Measurements from ENCODE around the gene GMIP.
"Not testable (repeated sequence)": the region's sequence is repeated elsewhere in the genome, so short reads cannot be mapped to it uniquely, and the experiment has no call there.

The GMIP gene, protein sequence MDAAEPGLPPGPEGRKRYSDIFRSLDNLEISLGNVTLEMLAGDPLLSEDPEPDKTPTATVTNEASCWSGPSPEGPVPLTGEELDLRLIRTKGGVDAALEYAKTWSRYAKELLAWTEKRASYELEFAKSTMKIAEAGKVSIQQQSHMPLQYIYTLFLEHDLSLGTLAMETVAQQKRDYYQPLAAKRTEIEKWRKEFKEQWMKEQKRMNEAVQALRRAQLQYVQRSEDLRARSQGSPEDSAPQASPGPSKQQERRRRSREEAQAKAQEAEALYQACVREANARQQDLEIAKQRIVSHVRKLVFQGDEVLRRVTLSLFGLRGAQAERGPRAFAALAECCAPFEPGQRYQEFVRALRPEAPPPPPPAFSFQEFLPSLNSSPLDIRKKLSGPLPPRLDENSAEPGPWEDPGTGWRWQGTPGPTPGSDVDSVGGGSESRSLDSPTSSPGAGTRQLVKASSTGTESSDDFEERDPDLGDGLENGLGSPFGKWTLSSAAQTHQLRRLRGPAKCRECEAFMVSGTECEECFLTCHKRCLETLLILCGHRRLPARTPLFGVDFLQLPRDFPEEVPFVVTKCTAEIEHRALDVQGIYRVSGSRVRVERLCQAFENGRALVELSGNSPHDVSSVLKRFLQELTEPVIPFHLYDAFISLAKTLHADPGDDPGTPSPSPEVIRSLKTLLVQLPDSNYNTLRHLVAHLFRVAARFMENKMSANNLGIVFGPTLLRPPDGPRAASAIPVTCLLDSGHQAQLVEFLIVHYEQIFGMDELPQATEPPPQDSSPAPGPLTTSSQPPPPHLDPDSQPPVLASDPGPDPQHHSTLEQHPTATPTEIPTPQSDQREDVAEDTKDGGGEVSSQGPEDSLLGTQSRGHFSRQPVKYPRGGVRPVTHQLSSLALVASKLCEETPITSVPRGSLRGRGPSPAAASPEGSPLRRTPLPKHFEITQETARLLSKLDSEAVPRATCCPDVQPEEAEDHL

DNA sequence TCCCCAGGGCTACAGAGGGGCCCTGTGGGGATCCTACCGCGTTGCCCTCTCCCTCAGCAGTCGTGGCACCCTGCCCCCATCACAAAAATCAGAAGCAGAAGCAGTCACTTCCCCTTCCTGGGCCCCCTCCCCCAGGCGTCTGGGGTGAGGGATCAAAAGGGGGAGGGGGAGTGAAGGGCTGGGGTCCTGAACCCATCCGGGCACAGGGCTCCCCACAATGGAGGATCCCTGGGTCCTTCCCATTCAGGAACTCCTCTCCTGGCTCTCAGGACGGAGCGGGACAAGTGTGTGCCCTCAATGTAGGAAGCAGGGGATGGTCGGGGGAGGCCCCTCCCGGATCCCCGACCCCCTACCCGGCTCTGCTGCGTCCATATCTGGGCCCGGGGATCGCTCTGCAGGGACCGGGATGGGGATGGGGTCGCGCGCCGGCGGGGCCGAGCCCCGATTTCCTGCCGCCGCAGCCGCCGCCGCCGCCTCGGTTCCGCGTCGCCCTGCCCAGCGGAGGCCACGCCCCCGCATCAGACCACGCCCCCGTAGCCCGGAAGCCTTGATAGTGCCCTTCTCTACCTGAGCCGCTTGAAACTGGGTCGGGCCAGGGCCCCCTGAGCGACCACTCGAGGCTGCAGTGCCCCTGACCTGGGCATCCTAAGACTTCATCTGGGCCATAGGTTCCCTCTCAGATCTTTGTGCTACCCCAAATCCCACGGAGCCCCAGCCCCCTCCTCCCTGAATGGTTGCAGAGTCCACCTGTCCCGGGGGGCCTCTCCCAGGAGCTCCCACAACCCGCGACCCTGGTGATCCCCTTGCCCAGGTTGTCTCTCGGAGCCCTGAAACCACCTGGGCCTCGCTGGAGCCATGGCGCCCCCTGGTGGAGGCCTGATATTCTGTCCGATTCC lies at the start of gene GMIP:
GMIP (minus strand) TSS at position 500 of the 896 bp plus-strand sequence; CDS start at position 372, 128 bp downstream.
- DNase-seq, result peak; percentile 79

DNA sequence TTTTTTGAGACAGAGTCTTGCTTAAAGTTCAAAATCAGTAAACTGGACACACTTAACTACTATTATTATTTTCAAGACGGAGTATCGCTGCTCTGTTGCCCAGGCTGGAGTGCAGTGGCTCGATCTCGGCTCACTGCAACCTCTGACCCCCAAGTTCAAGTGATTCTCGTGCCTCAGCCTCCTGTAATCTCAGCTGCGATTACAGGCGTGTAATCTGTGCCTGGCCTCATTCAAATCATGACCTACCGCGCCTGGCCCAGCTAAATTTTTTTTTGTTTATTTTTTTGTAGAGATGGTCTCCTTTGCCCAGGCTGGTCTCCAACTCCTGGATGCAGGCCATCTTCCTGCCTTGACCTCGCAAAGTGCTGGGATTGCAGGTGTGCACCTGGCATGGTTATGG lies 48.2 kb upstream of the GMIP start:
- DNase-seq, result no peak

DNA sequence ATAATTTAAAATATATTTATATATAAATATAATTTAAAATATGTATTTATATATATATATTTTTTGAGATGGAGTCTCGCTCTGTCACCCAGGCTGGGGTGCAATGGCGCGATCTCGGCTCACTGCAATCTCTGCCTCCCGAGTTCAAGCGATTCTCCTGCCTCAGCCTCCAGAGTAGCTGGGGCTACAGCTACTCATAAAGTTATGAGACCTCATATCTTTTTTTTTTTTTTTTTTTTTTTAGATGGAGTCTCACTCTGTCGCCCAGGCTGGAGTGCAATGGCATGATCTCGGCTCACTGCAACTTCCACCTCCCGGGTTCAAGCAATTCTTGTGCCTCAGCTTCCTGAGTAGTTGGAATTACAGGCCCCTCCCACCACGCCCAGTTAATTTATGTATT lies 45.6 kb upstream of the GMIP start:
- DNase-seq, result not testable (repeated sequence)

DNA sequence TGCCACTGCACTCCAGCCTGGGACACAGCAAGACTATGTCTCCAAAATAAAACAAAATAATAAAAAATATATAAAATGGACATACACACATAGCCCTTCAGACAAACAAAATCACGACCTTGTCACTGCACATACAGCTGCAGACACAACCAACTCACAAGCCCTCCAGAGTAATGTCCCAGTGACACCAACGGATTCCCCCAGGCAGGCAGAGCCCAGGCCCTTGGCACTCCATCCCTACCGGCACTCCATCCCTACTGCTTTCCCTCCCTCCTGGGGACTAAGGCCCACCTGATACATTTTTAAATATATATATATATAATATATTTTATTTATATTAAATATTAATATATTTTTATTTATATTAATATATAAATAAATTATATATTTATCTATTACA lies 43.6 kb upstream of the GMIP start:
- DNase-seq, result no peak

DNA sequence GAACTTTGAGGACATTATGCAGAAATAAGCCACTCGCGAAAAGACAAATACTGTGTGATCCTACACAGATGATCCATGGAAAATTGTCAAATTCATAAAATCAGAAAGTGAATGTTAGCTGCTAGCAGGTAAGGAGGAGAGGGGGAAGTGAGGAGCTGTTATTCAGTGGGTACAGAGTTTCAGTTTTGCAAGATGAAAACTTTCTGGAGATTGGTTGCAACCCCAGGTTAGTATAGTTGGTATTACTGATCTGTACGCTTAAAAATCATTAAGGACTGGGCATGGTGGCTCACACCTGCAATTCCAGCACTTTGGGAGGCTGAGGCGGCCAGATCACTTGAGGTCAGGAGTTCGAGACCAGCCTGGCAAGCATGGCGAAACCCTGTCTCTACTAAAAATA lies 43.1 kb upstream of the GMIP start:
- no peak for DNase-seq

DNA sequence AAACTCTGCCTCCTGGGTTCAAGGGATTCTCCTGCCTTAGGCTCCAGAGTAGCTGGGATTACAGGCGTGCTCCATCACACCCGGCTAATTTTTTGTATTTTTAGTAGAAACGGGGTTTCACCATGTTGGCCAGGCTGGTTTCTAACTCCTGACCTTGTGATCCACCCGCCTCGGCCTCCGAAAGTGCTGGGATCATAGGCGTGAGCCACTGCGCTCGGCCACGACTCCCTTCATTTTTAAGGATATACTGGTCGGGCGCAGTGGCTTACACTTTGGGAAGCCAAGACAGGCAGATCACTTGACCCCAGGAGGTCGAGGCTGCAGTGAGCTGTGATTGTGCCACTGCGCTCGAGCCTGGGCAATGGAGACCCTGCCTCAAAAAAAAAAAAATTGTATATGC lies 42.7 kb upstream of the GMIP start:
- DNase-seq, result not testable (repeated sequence)

DNA sequence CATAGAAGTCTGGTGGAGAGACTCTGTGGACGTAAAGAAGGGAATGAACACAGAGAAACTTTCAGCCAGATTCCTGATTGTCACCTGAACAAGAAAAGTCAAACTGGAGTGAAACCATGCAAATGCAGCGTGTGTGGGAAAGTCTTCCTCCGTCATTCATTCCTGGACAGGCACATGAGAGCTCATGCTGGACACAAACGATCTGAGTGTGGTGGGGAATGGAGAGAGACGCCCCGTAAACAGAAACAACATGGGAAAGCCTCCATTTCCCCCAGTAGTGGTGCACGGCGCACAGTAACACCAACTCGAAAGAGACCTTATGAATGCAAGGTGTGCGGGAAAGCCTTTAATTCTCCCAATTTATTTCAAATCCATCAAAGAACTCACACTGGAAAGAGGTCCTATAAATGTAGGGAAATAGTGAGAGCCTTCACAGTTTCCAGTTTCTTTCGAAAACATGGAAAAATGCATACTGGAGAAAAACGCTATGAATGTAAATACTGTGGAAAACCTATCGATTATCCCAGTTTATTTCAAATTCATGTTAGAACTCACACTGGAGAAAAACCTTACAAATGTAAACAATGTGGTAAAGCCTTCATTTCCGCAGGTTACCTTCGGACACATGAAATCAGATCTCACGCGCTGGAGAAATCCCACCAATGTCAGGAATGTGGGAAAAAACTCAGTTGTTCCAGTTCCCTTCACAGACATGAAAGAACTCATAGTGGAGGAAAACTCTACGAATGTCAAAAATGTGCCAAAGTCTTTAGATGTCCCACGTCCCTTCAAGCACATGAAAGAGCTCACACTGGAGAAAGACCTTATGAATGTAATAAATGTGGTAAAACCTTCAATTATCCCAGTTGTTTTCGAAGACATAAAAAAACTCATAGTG lies 36.0 kb upstream of the GMIP start:
- no peak for DNase-seq

DNA sequence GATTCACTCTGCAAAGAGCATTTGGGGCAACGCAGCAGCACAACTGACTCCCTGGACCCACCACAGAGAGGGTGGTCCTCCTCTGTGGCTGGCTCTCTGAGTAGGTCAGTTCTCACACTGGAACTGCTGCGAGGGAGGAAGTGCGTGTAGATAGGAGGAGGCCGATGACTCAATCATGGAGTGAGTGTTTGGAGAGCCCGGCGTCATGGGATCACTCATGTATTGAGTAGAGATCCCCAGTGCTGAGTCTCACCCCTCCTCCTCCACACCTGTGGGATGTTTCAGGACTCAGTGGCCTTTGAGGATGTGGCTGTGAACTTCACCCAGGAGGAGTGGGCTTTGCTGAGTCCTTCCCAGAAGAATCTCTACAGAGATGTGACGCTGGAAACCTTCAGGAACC lies 34.1 kb upstream of the GMIP start:
- no peak for DNase-seq

DNA sequence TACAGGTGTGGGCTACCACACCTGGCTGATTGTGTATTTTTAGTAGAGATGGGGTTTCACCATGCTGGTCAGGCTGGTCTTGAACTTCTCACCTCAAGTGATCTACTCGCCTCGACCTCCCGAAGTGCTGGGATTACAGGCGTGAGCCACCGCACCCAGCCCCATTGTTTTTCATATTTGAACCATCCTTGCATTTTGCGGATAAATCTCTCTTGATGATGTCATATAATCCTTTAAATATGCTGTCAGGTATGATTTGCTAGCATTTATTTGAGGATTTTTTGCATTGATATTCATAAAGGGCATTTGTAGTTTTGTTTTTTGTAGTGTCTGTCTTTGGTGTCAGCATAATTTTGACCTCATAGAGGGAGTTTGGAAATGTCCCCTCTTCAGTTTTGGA lies 30.9 kb upstream of the GMIP start:
- DNase-seq, result no peak

DNA sequence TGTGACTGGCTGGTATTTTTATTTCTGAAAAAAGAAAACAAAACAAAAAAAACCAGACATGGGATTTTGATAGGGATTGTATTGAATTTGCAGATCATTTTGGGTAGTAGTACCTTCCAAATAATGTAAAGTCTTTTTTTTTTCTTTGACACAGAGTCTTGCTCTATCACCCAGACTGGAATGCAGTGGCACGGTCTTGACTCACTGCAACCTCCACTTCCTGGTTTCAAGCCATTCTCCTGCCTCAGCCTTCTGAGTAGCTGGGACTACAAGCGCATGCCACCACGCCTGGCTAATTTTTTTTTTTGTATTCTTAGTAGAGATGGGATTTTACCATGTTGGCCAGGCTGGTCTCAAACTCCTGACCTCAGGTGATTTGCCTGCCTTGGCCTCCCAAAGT lies 29.4 kb upstream of the GMIP start:
- DNase-seq, result no peak

DNA sequence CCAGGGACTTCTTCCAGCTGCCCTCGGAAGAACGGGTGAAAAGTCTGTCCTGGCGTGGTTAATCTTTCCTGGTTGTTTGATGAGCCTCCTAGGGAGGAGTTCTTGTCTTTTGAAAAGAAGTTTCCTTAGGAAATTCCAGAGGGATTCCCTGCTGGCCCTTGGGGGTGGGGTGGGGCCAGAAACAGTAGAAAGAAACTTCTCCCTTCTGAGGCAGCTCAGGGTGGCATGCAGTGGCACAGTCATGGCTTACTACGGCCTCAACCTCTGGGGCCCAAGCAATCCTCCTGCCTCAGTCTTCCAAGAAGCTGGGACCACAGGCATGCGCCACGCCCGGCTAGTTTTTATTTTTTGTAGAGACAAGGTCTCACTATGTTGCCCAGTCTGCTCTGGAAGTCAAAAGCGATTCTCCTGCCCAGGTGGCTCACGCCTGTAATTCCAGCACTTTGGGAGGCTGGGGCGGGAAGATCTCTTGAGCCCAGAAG lies 26.7 kb upstream of the GMIP start:
- DNase-seq, result no peak

DNA sequence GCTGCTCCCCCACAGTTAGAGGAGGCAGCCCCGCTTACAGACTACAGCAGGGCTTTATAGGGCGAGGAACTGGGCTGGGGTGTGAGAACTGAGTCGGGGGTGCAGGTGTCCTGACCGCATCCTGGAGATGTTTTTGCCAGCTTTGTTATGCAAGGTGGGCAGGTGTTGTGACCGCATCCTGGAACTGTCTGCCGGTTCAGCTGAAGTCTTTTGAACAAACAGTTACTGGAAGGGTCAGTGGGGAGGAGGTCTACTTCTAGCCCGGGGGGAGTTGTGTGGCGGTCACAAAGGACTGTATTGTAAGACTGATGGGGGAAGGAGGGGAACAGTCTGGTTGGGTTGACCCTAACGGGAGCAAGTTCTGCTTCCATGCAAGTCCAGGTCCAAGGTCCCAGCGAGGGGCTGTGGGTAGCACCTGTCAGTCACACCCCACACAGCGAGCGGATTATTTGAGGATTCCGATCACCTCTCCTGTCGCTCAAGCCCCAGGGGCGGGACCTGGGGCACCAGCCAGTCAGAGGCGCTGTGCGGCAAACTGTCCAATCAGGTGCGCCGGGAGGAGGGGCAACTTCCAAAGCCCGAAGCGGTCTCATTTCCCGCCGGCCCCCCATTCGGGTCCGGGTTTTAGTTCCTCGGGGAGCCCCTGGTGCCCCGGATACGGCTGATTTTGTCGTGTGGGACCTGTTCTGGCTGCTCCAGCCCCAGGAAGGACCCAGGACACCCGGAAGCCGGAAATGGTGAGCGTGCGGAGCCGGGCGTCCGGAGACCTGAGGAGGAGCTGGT lies 25.0 kb upstream of the GMIP start, which contains the start of gene ZNF101:
ZNF101 (plus strand) TSS at position 610 of the 783 bp plus-strand sequence; CDS start at position 735, 125 bp downstream.
- DNase-seq, result peak; percentile 95

DNA sequence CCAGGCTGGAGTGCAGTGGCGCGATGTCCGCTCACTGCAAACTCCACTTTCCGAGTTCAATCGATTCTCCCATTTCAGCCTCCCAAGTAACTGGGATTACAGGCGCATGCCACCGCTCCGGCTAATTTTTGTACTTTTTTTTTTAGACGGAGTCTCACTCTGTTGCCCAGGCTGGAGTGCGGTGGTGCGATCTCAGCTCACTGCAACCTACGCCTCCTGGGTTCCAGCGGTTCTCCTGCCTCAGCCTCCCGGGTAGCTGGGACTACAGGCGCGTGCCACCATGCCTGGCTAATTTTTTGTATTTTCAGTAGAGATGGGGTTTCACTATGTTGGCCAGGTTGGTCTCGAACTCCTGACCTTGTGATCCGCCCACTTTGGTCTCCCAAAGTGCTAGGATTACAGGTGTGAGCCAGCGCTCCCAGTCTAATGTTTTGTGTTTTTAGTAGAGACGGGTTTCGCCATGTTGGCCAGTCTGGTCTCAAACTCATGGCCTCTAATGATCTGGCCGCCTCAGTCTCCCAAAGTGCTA lies 22.0 kb upstream of the GMIP start:
- DNase-seq, result not testable (repeated sequence)

DNA sequence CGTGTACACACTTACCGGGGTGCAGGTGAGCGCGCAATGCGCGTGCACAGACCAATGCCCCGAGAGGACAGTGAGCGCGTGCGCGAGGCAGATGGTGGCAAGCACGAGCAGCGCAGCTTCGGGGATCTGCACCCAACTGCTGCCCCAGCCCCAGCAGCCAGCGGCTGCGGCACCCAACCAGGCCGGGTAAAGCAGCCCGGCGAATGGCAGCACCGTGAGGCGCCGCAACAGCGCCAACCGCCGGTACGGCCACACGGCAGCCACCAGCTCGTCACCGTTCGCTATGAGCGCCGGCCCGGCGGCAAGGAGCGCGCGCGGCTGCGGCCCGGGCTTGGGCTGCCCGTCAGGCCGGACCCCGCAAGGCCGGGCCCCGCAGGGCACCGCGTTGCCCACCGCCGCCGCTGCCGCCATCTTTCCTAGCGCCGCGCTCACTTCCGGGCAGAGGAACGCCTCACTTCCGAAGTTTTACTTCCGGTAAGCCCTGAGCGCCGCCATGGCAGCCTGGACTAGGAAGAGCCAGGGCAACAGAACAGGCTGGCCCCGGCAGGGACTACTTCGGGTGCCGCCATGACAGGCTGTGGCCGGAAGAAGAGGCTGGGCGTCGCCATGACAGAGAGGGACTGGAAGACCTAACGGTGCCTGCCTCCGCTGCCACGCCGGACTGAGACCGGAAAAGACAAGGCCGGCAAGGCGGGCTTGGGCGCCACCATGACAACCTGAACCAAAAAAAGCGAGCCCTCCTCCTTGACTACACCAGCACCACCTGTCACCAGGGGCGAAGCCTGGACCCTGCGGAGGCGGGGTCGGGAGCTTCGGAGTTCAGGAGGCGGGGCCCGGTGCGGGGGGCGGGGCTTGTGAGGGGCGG lies 20.0 kb upstream of the GMIP start, which contains the start of gene ATP13A1:
ATP13A1 (minus strand) TSS at position 421 of the 865 bp plus-strand sequence; CDS start at position 411, 10 bp downstream.
- DNase-seq, result peak; percentile 96

DNA sequence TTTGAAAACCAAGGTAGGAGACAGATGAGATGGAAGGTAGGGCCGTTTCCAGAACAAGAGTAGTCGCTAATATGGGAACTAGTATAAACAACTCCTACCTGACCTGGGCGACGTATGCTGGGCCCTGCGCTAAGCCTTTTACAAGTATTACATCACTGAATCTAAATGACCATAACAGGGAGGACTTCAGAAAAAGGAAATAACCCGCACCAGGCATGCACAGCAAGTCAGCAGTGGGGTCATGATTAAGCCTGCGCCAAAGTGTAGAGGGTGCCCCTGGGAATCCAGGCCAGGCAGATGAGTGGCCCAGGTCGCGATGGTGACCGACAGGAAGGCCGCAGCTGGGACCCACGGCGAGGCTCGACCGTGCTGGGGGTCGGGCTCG lies 19.4 kb upstream of the GMIP start:
- no peak for DNase-seq

DNA sequence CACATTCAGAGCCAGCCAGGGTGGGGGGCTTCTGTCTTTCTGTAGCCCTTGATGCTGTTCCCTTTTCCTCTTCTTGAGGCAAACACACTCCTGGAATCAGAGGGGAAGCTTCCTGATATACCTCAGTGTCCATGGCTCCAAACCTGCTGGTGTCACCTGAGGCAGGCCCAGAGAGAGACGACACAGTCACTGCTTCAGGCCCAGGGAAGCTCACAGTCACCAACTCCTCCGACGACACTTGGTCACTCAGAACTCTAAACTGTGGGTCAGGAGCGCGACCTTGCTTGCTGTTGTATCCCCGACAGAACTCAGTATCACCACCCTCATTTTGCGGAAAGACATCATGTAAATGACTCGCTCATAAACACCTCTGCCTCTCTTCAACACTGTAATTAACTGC lies 18.9 kb upstream of the GMIP start:
- DNase-seq, result no peak

DNA sequence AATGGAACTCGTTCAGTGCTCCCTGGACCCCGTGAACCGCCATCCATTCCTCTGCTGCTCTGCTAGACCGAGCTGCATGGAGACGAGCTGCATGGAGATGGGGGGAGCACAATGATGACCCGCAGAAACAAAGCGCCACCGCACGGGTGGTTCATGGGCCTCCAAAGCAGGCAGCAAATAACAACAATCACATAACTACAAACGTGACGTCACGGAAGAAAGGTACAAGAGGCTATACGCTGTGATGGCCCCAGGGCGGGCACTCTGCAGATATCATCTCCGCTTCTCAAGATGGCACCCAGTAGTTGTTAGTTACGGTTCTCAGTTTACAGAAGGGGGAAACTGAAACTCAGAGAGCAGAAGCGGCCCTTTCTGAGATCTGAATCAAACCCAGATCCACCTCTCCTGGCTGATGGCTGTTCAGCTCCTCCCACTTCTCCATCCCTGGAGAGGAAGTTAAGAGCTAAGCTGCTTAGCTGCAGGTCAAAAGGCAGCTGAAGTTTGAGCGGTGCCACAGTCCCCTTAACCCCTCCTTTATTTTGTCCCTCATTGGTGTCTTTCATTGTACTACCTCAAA lies 18.3 kb upstream of the GMIP start:
- DNase-seq, result peak; percentile 33

DNA sequence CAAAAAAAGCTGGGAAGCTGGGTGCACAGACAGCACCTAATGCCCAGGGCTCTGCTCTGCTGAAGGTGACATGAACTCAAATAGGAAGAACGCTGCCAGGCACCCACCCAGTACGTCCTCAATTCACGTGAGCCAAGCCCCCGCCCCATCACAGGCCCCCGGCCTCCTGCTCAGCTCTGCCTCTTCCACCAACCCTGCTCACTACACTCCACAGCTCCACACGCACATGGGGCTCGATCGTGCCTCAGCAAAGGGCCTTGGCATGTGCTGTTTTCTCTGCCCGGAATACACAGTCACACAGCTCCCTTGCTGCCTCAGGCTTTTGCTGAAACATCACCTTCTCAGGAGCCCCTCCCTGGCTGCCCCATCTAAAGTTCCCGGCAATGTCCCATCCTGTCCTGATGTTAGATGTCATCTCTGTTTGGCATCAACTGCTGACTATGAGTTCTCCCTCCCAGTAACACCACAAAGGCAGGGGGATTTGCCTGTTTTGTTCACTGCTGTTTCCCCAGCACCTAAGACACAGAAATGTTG lies 17.8 kb upstream of the GMIP start:
- DNase-seq, result no peak

Measured in stimulated activated naive CD4-positive, alpha-beta T cell treated with Interleukin-2 at 50 U/mL for 16 hours (primary cell).